GM23338 (cell line): ENCODE results near the gene DHX30.

Experiments
- CREB1 ChIP-seq: fragments of 250-450 bp; sonication (Bioruptor Pico); IDR thresholded peaks from 2 replicates; pipeline ENCODE4 v1.5.0; 2020; ENCODE audit warnings: low read depth, mild to moderate bottlenecking, moderate library complexity
- EZH2 ChIP-seq: fragments of 200-600 bp; sonication (generic); IDR thresholded peaks from one replicate; pipeline ENCODE4 v1.8.0; 2017; ENCODE audit warnings: antibody characterized with exemption, mild to moderate bottlenecking, low read depth; ENCODE audit not compliant: unreplicated experiment
- EZH2phosphoT487 ChIP-seq: fragments of 200-600 bp; sonication (generic); IDR thresholded peaks from one replicate; pipeline ENCODE4 v1.8.1; 2018; ENCODE audit warnings: antibody characterized with exemption; ENCODE audit not compliant: unreplicated experiment
- JUNB ChIP-seq: IDR thresholded peaks from one replicate; pipeline ENCODE4 v1.6.1; 2016; ENCODE audit warnings: antibody characterized with exemption; ENCODE audit not compliant: unreplicated experiment
- NANOG ChIP-seq: IDR thresholded peaks from 2 replicates; pipeline ENCODE4 v1.6.1; 2016; ENCODE audit warnings: antibody characterized with exemption, borderline replicate concordance
- POLR2AphosphoS5 ChIP-seq: IDR thresholded peaks from 2 replicates; pipeline ENCODE4 v1.6.1; 2016; ENCODE audit warnings: antibody characterized with exemption, low read depth
- STAT1 ChIP-seq: IDR thresholded peaks from one replicate; pipeline ENCODE4 v1.6.1; 2016; ENCODE audit warnings: antibody characterized with exemption; ENCODE audit not compliant: unreplicated experiment
- ZNF114 ChIP-seq: fragments of 250-450 bp; sonication (Bioruptor Pico); IDR thresholded peaks from 2 replicates; pipeline ENCODE4 v1.5.0; 2020; ENCODE audit warnings: mild to moderate bottlenecking, moderate library complexity
- ZNF331 ChIP-seq: fragments of 250-450 bp; sonication (Bioruptor Pico); IDR thresholded peaks from 2 replicates; pipeline ENCODE4 v1.5.0; 2020; ENCODE audit warnings: low read depth, mild to moderate bottlenecking, moderate library complexity
- TF ChIP-seq, protein P1 (sequence below), 2 experiments: fragments of 200-600 bp in 1 of 2; sonication (generic) in 1 of 2; conservative IDR thresholded peaks; 2 replicates each; pipeline versions ENCODE4 v1.5.1 to v1.6.1; 2016 to 2017; ENCODE audit warnings: antibody characterized with exemption in 2 of 2, low read depth in 2 of 2, mild to moderate bottlenecking in 2 of 2, moderate library complexity in 1 of 2
- TF ChIP-seq, protein P2 (sequence below): IDR thresholded peaks from one replicate; pipeline ENCODE4 v1.6.1; 2018; ENCODE audit warnings: antibody characterized with exemption; ENCODE audit not compliant: unreplicated experiment
- TF ChIP-seq, protein P3 (sequence below): IDR thresholded peaks from 2 replicates; pipeline ENCODE4 v1.6.1; 2016; ENCODE audit warnings: antibody characterized with exemption
- TF ChIP-seq, protein P4 (sequence below): fragments of 250-450 bp; sonication (Bioruptor Pico); IDR thresholded peaks from 2 replicates; pipeline ENCODE4 v1.5.0; 2020; ENCODE audit warnings: mild to moderate bottlenecking, moderate library complexity

DNA sequence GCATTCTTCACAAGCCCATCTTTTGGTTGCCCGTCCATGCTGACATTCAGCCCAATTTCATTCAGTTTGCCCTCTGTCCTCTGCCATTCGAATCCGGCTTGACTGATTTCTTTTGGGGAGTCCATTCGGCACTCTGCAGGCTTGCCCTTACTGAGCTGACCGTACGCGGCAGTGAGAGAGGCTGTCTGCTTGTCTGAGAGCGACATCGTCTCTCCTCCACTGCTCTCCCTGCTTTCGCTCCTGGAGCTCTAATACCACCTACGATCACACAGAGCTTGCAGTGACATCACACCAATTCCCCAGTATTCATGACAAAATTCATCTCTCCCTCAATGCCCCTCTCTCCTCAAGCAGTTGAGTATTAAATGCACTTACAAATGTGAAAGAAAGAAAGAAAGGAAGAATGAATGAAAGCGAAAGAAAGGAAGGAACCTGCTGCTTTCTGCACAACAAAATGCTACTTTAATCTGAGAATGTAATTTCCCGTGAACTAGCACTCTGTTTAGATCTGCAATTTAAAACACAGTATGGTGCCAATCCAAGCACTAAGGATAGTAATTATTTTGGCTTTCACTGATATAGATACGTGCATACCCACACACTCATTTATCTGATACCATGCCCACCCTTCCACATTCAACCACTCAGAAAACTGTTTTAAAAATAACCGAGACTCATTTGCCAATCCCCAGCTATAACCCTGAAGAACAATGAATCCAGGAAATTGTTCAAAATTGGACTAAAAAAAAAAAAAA, 89.5 kb downstream of the DHX30 start:
- TF ChIP-seq, protein P1, sequence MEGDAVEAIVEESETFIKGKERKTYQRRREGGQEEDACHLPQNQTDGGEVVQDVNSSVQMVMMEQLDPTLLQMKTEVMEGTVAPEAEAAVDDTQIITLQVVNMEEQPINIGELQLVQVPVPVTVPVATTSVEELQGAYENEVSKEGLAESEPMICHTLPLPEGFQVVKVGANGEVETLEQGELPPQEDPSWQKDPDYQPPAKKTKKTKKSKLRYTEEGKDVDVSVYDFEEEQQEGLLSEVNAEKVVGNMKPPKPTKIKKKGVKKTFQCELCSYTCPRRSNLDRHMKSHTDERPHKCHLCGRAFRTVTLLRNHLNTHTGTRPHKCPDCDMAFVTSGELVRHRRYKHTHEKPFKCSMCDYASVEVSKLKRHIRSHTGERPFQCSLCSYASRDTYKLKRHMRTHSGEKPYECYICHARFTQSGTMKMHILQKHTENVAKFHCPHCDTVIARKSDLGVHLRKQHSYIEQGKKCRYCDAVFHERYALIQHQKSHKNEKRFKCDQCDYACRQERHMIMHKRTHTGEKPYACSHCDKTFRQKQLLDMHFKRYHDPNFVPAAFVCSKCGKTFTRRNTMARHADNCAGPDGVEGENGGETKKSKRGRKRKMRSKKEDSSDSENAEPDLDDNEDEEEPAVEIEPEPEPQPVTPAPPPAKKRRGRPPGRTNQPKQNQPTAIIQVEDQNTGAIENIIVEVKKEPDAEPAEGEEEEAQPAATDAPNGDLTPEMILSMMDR (conservative IDR thresholded peaks at IDR 0.05; ENCODE audit: low read depth in 2 of 2), result no peak
- TF ChIP-seq EZH2 (no peak), JUNB (no peak), EZH2phosphoT487 (no peak), POLR2AphosphoS5 (no peak), STAT1 (no peak), CREB1 (no peak), NANOG (0 out of 2 replicates have a peak, but pooled peaks have one; percentile 13), ZNF114 (CRISPR knock-in tag) (no peak), ZNF331 (CRISPR knock-in tag) (no peak)
- TF ChIP-seq, protein P2, sequence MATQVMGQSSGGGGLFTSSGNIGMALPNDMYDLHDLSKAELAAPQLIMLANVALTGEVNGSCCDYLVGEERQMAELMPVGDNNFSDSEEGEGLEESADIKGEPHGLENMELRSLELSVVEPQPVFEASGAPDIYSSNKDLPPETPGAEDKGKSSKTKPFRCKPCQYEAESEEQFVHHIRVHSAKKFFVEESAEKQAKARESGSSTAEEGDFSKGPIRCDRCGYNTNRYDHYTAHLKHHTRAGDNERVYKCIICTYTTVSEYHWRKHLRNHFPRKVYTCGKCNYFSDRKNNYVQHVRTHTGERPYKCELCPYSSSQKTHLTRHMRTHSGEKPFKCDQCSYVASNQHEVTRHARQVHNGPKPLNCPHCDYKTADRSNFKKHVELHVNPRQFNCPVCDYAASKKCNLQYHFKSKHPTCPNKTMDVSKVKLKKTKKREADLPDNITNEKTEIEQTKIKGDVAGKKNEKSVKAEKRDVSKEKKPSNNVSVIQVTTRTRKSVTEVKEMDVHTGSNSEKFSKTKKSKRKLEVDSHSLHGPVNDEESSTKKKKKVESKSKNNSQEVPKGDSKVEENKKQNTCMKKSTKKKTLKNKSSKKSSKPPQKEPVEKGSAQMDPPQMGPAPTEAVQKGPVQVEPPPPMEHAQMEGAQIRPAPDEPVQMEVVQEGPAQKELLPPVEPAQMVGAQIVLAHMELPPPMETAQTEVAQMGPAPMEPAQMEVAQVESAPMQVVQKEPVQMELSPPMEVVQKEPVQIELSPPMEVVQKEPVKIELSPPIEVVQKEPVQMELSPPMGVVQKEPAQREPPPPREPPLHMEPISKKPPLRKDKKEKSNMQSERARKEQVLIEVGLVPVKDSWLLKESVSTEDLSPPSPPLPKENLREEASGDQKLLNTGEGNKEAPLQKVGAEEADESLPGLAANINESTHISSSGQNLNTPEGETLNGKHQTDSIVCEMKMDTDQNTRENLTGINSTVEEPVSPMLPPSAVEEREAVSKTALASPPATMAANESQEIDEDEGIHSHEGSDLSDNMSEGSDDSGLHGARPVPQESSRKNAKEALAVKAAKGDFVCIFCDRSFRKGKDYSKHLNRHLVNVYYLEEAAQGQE, result no peak
- TF ChIP-seq, protein P3, sequence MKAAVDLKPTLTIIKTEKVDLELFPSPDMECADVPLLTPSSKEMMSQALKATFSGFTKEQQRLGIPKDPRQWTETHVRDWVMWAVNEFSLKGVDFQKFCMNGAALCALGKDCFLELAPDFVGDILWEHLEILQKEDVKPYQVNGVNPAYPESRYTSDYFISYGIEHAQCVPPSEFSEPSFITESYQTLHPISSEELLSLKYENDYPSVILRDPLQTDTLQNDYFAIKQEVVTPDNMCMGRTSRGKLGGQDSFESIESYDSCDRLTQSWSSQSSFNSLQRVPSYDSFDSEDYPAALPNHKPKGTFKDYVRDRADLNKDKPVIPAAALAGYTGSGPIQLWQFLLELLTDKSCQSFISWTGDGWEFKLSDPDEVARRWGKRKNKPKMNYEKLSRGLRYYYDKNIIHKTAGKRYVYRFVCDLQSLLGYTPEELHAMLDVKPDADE, result no peak
- TF ChIP-seq, protein P4, sequence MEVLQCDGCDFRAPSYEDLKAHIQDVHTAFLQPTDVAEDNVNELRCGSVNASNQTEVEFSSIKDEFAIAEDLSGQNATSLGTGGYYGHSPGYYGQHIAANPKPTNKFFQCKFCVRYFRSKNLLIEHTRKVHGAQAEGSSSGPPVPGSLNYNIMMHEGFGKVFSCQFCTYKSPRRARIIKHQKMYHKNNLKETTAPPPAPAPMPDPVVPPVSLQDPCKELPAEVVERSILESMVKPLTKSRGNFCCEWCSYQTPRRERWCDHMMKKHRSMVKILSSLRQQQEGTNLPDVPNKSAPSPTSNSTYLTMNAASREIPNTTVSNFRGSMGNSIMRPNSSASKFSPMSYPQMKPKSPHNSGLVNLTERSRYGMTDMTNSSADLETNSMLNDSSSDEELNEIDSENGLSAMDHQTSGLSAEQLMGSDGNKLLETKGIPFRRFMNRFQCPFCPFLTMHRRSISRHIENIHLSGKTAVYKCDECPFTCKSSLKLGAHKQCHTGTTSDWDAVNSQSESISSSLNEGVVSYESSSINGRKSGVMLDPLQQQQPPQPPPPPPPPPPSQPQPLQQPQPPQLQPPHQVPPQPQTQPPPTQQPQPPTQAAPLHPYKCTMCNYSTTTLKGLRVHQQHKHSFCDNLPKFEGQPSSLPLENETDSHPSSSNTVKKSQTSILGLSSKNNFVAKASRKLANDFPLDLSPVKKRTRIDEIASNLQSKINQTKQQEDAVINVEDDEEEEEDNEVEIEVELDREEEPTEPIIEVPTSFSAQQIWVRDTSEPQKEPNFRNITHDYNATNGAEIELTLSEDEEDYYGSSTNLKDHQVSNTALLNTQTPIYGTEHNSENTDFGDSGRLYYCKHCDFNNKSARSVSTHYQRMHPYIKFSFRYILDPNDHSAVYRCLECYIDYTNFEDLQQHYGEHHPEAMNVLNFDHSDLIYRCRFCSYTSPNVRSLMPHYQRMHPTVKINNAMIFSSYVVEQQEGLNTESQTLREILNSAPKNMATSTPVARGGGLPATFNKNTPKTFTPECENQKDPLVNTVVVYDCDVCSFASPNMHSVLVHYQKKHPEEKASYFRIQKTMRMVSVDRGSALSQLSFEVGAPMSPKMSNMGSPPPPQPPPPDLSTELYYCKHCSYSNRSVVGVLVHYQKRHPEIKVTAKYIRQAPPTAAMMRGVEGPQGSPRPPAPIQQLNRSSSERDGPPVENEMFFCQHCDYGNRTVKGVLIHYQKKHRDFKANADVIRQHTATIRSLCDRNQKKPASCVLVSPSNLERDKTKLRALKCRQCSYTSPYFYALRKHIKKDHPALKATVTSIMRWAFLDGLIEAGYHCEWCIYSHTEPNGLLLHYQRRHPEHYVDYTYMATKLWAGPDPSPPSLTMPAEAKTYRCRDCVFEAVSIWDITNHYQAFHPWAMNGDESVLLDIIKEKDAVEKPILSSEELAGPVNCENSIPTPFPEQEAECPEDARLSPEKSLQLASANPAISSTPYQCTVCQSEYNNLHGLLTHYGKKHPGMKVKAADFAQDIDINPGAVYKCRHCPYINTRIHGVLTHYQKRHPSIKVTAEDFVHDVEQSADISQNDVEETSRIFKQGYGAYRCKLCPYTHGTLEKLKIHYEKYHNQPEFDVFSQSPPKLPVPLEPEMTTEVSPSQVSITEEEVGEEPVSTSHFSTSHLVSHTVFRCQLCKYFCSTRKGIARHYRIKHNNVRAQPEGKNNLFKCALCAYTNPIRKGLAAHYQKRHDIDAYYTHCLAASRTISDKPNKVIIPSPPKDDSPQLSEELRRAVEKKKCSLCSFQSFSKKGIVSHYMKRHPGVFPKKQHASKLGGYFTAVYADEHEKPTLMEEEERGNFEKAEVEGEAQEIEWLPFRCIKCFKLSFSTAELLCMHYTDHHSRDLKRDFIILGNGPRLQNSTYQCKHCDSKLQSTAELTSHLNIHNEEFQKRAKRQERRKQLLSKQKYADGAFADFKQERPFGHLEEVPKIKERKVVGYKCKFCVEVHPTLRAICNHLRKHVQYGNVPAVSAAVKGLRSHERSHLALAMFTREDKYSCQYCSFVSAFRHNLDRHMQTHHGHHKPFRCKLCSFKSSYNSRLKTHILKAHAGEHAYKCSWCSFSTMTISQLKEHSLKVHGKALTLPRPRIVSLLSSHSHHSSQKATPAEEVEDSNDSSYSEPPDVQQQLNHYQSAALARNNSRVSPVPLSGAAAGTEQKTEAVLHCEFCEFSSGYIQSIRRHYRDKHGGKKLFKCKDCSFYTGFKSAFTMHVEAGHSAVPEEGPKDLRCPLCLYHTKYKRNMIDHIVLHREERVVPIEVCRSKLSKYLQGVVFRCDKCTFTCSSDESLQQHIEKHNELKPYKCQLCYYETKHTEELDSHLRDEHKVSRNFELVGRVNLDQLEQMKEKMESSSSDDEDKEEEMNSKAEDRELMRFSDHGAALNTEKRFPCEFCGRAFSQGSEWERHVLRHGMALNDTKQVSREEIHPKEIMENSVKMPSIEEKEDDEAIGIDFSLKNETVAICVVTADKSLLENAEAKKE (CRISPR knock-in tag), result no peak
